Gastrocnemius medialis (tissue), 4 donors: ENCODE results near the gene MEOX1. TPM values are rescaled to one million over a fixed set of nuclear protein-coding genes. Genes with fewer than 3 reads are reported as not detected.

Experiments used
- ATAC-seq, 2 donors: fragments of 150-250 bp; one replicate each; pipeline ENCODE4 v1.9.1; 2016
- DNase-seq, 2 donors: peaks; one replicate each; pipeline ENCODE4 v3.0.0-alpha.2; 2019
- H3K27ac ChIP-seq, 4 donors: fragments of 200-600 bp; sonication (generic); 1 replicate in 1 of 4; 2 replicates in 3 of 4; pipeline ENCODE4 v1.5.1; 2016 to 2018; ENCODE audit warnings: mild to moderate bottlenecking in 2 of 4, moderate library complexity in 1 of 4
- H3K27me3 ChIP-seq, 3 donors: fragments of 200-600 bp; sonication (generic) in 2 of 3; 1 replicate in 1 of 3; 2 replicates in 2 of 3; pipeline versions ENCODE4 v1.5.1 to v1.6.0; 2016 to 2019; ENCODE audit warnings: mild to moderate bottlenecking in 1 of 3, moderate library complexity in 1 of 3
- H3K36me3 ChIP-seq, 2 donors: fragments of 200-600 bp; sonication (generic) in 1 of 2; one replicate each; pipeline ENCODE4 v1.5.1; 2017 to 2018
- H3K4me1 ChIP-seq, 2 donors: fragments of 200-600 bp; sonication (generic) in 1 of 2; one replicate each; pipeline ENCODE4 v1.5.1; 2016 to 2017; ENCODE audit warnings: mild to moderate bottlenecking in 2 of 2
- H3K4me3 ChIP-seq, 4 donors: fragments of 200-600 bp; sonication (generic) in 3 of 4; 1 replicate in 1 of 4; 2 replicates in 3 of 4; pipeline ENCODE4 v1.5.1; 2016 to 2019; ENCODE audit warnings: mild to moderate bottlenecking in 2 of 4
- H3K9me3 ChIP-seq, 3 donors: fragments of 200-600 bp; sonication (generic) in 2 of 3; 1 replicate in 1 of 3; 2 replicates in 2 of 3; pipeline ENCODE4 v1.5.1; 2016 to 2019
- CTCF ChIP-seq, 5 experiments: fragments of 450-650 bp in 3 of 5; fragments of 200-600 bp in 2 of 5; sonication (generic) in 2 of 5; IDR thresholded peaks in 4 of 5; conservative IDR thresholded peaks in 1 of 5; 1 replicate in 4 of 5; 2 replicates in 1 of 5; pipeline ENCODE4 v1.5.1; 2016 to 2019; ENCODE audit warnings: antibody characterized with exemption in 5 of 5, mild to moderate bottlenecking in 3 of 5, moderate library complexity in 3 of 5
- POLR2A ChIP-seq, 2 donors: fragments of 450-650 bp; IDR thresholded peaks; one replicate each; pipeline ENCODE4 v1.6.1; 2017; ENCODE audit warnings: antibody characterized with exemption in 2 of 2, mild to moderate bottlenecking in 2 of 2, moderate library complexity in 2 of 2
- in situ Hi-C, 4 donors: fragments of 200-750 bp; cut with MboI; loops; one replicate each; pipeline versions ENCODE4 v1.15.0 to v1.8.0; 2017; ENCODE audit warnings: low sequenced_read_pairs in 4 of 4
- intact Hi-C: fragments of 100-400 bp; cut with DNase I; formaldehyde crosslinking; loops from one replicate; pipeline ENCODE4 v1.15.1; 2023; ENCODE audit warnings: low total_unique reads
- total RNA-seq, 4 donors: library from RNA; depleted of rRNA; stranded (reverse); fragments of >200 nt; gene quantifications; one replicate each; pipeline versions ENCODE4 v1.1.0 to v1.2.3, GENCODE V29; 2016

Gene MEOX1
- total RNA-seq, 4 donors from 2014 or later: 4.0 to 12.2 (median 8.8) TPM

- no peaks in the 10 kb centered on the region for H3K27me3 ChIP-seq
- no peak overlapping the region for H3K4me3 ChIP-seq
- in situ Hi-C loops (loop anchor here in 3 of 4 donors (5.0 to 10.0 kb wide), 2 partner anchors 63 to 146 kb away; partner anchors contain the start of gene CD300LG (in 1 of the 3)), intact Hi-C loops (no loop called here)
- peak overlapping the region in 3 of 4 donors; percentile 72 to 84 (median 74) for H3K27ac ChIP-seq
- H3K4me1 ChIP-seq: peaks cover 13 to 26% of the 10 kb centered on the region in 2 donors
- ATAC-seq: peak; percentile 71 to 73
- TF ChIP-seq CTCF (IDR thresholded peaks at IDR 0.05 in 4 of 5, conservative IDR thresholded peaks at IDR 0.05 in 1 of 5) (no peak), POLR2A (IDR thresholded peaks at IDR 0.05) (no peak)
- DNase-seq: peak; percentile 59 to 60
- no peaks in the 10 kb centered on the region for H3K9me3 ChIP-seq
- no peaks in the 10 kb centered on the region for H3K36me3 ChIP-seq
Observed at GRCh38 chr17:43698678-43699437, 37.1 kb upstream of the MEOX1 start.

- H3K36me3 ChIP-seq: no peaks in the 10 kb centered on the region
- no peak for ATAC-seq
- H3K27me3 ChIP-seq: no peaks in the 10 kb centered on the region
- TF ChIP-seq POLR2A (IDR thresholded peaks at IDR 0.05): no peak
- no peak for TF ChIP-seq CTCF (IDR thresholded peaks at IDR 0.05 in 4 of 5, conservative IDR thresholded peaks at IDR 0.05 in 1 of 5)
- intact Hi-C loops: no loop called here
- peak overlapping the region in 3 of 4 donors; percentile 72 to 84 (median 74) for H3K27ac ChIP-seq
- no peaks in the 10 kb centered on the region for H3K9me3 ChIP-seq
- in situ Hi-C loops: loop anchor here in 3 of 4 donors (5.0 to 10.0 kb wide), 2 partner anchors 64 to 147 kb away; partner anchors contain the start of gene CD300LG (in 1 of the 3)
- peaks cover 13 to 26% of the 10 kb centered on the region in 2 donors for H3K4me1 ChIP-seq
- no peak overlapping the region for H3K4me3 ChIP-seq
- DNase-seq: no peak
Observed at GRCh38 chr17:43697937-43698336, 36.2 kb upstream of the MEOX1 start.

- no peak for ATAC-seq
- Histone ChIP-seq H3K27me3 (no peaks in the 10 kb centered on the region), H3K36me3 (no peaks in the 10 kb centered on the region), H3K9me3 (no peaks in the 10 kb centered on the region), H3K4me1 (peaks cover 13 to 26% of the 10 kb centered on the region in 2 donors), H3K27ac (peak overlapping the region in 2 of 4 donors; percentile 35 to 58), H3K4me3 (no peak overlapping the region)
- TF ChIP-seq POLR2A (IDR thresholded peaks at IDR 0.05) (no peak), CTCF (IDR thresholded peaks at IDR 0.05 in 4 of 5, conservative IDR thresholded peaks at IDR 0.05 in 1 of 5) (no peak)
- DNase-seq: no peak
- intact Hi-C loops (no loop called here), in situ Hi-C loops (loop anchor here in 3 of 4 donors (5.0 to 10.0 kb wide), 2 partner anchors 65 to 148 kb away; partner anchors contain the start of gene CD300LG (in 1 of the 3))
Observed at GRCh38 chr17:43696891-43697290, 35.2 kb upstream of the MEOX1 start.

- no peak for TF ChIP-seq CTCF (IDR thresholded peaks at IDR 0.05 in 4 of 5, conservative IDR thresholded peaks at IDR 0.05 in 1 of 5)
- no peak for TF ChIP-seq POLR2A (IDR thresholded peaks at IDR 0.05)
- intact Hi-C loops (no loop called here), in situ Hi-C loops (loop anchor here in 3 of 4 donors (5.0 to 10.0 kb wide), 2 partner anchors 66 to 149 kb away; partner anchors contain the start of gene CD300LG (in 1 of the 3))
- H3K36me3 ChIP-seq: no peaks in the 10 kb centered on the region
- no peaks in the 10 kb centered on the region for H3K9me3 ChIP-seq
- ATAC-seq (peak in 1 of 2 donors; percentile 42), DNase-seq (peak; percentile 32 to 42)
- no peaks in the 10 kb centered on the region for H3K27me3 ChIP-seq
- H3K4me1 ChIP-seq: peaks cover 13 to 26% of the 10 kb centered on the region in 2 donors
- peak overlapping the region in 3 of 4 donors; percentile 12 to 58 (median 35) for H3K27ac ChIP-seq
- H3K4me3 ChIP-seq: no peak overlapping the region
Observed at GRCh38 chr17:43695970-43696865, 34.5 kb upstream of the MEOX1 start.
